ENCODE data around the gene PLBD1. TPM values are rescaled to one million over a fixed set of nuclear protein-coding genes. Genes with fewer than 3 reads are reported as not detected.

Gene PLBD1
- total RNA-seq, 1 experiment from 2014 or later = 75.3 TPM

GRCh38 chr12:14589169-14590004 is 21.7 kb upstream of the PLBD1 start:
- TF ChIP-seq CTCF (IDR thresholded peaks at IDR 0.05; ENCODE audit: unreplicated experiment) = no peak
- intact Hi-C loops (cut with micrococcal nuclease; ENCODE audit: unreplicated experiment) = no loop called here
- no peaks in the 10 kb centered on the region for H3K9me3 Mint-ChIP-seq (ENCODE audit: low read depth, unreplicated experiment)
- H3K27ac Mint-ChIP-seq (ENCODE audit: unreplicated experiment) = no peak overlapping the region
- no peaks in the 10 kb centered on the region for H3K27me3 Mint-ChIP-seq (ENCODE audit: unreplicated experiment)
- no peaks in the 10 kb centered on the region for H3K4me1 Mint-ChIP-seq (ENCODE audit: low read depth, unreplicated experiment)
- H3K4me3 Mint-ChIP-seq (ENCODE audit: low read depth, unreplicated experiment) = no peak overlapping the region
- DNase-seq = no peak
- no TSS peak for BruUV-seq (replicated peaks)
- CTCF ChIA-PET = no interaction called here
- no peaks in the 10 kb centered on the region for H3K36me3 Mint-ChIP-seq (ENCODE audit: insufficient read depth, unreplicated experiment)

DNA sequence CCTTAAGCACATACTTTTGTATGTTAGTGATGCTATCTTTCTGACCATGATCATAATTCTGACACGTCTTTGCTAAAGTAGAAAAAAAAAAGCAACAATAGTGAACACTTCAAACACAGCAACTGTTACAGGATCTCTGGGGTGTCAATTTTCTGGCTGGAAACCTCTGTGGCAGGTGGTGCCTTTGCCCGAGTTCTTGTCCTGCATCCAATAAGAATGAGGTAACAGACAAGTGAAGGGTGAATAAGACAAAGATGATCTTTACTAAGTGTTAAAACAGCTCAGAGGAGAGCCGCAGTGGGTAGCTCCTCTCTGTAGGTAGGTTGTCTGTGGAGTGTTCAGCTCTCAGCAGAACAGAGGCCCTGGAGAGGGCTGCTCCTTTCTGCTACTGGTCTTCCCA is 20.9 kb upstream of the PLBD1 start:
- no peak overlapping the region for H3K27ac Mint-ChIP-seq (ENCODE audit: unreplicated experiment)
- no TSS peak for BruUV-seq (replicated peaks)
- CTCF ChIA-PET = no interaction called here
- intact Hi-C loops (cut with micrococcal nuclease; ENCODE audit: unreplicated experiment) = no loop called here
- DNase-seq = no peak
- H3K9me3 Mint-ChIP-seq (ENCODE audit: low read depth, unreplicated experiment) = no peaks in the 10 kb centered on the region
- no peak overlapping the region for H3K4me3 Mint-ChIP-seq (ENCODE audit: low read depth, unreplicated experiment)
- H3K4me1 Mint-ChIP-seq (ENCODE audit: low read depth, unreplicated experiment) = no peaks in the 10 kb centered on the region
- H3K27me3 Mint-ChIP-seq (ENCODE audit: unreplicated experiment) = no peaks in the 10 kb centered on the region
- H3K36me3 Mint-ChIP-seq (ENCODE audit: insufficient read depth, unreplicated experiment) = no peaks in the 10 kb centered on the region
- TF ChIP-seq CTCF (IDR thresholded peaks at IDR 0.05; ENCODE audit: unreplicated experiment) = no peak

DNA sequence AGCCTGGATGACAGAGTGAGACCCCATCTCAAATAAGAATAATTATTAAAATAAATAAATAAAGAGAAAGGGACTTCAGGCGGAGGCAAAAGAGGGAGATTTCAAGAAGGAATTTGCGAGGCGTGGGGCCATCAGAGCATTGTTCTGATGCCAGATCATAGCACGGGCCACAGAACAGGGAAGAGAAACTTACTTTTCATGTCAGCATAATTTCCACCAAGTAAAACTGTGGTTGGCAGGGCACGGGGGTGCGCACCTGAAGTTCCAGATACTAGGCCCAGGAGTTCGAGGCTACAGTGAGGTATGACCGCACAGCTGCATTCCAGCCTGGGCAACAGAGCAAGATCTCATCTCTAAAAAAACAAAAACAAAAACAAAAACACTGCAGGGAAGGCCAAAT is 11.0 kb upstream of the PLBD1 start:
- BruUV-seq (replicated peaks) = no TSS peak
- Mint-ChIP-seq H3K27me3 (ENCODE audit: unreplicated experiment) (no peaks in the 10 kb centered on the region), H3K27ac (ENCODE audit: unreplicated experiment) (no peak overlapping the region), H3K4me3 (ENCODE audit: low read depth, unreplicated experiment) (no peak overlapping the region), H3K4me1 (ENCODE audit: low read depth, unreplicated experiment) (peaks cover 8% of the 10 kb centered on the region), H3K9me3 (ENCODE audit: low read depth, unreplicated experiment) (no peaks in the 10 kb centered on the region), H3K36me3 (ENCODE audit: insufficient read depth, unreplicated experiment) (no peaks in the 10 kb centered on the region)
- no peak for TF ChIP-seq CTCF (IDR thresholded peaks at IDR 0.05; ENCODE audit: unreplicated experiment)
- no peak for DNase-seq
- intact Hi-C loops (cut with micrococcal nuclease; ENCODE audit: unreplicated experiment) = no loop called here
- CTCF ChIA-PET = no interaction called here

- no peaks in the 10 kb centered on the region for H3K27me3 Mint-ChIP-seq (ENCODE audit: unreplicated experiment)
- TF ChIP-seq CTCF (IDR thresholded peaks at IDR 0.05; ENCODE audit: unreplicated experiment) = no peak
- no peak overlapping the region for H3K4me3 Mint-ChIP-seq (ENCODE audit: low read depth, unreplicated experiment)
- intact Hi-C loops (cut with micrococcal nuclease; ENCODE audit: unreplicated experiment) = no loop called here
- CTCF ChIA-PET = no interaction called here
- H3K4me1 Mint-ChIP-seq (ENCODE audit: low read depth, unreplicated experiment) = peaks cover 8% of the 10 kb centered on the region
- no peak for DNase-seq
- no peak overlapping the region for H3K27ac Mint-ChIP-seq (ENCODE audit: unreplicated experiment)
- no TSS peak for BruUV-seq (replicated peaks)
- H3K9me3 Mint-ChIP-seq (ENCODE audit: low read depth, unreplicated experiment) = no peaks in the 10 kb centered on the region
- no peaks in the 10 kb centered on the region for H3K36me3 Mint-ChIP-seq (ENCODE audit: insufficient read depth, unreplicated experiment)
Measured at GRCh38 chr12:14577344-14577743, 9.7 kb upstream of the PLBD1 start.
